ENCODE data around the gene MED16. TPM values are rescaled to one million over a fixed set of nuclear protein-coding genes. Genes with fewer than 3 reads are reported as not detected.

MED16 gene
- polyA plus RNA-seq, 3 donors = 20.7 to 37.4 (median 32.8) TPM

DNA sequence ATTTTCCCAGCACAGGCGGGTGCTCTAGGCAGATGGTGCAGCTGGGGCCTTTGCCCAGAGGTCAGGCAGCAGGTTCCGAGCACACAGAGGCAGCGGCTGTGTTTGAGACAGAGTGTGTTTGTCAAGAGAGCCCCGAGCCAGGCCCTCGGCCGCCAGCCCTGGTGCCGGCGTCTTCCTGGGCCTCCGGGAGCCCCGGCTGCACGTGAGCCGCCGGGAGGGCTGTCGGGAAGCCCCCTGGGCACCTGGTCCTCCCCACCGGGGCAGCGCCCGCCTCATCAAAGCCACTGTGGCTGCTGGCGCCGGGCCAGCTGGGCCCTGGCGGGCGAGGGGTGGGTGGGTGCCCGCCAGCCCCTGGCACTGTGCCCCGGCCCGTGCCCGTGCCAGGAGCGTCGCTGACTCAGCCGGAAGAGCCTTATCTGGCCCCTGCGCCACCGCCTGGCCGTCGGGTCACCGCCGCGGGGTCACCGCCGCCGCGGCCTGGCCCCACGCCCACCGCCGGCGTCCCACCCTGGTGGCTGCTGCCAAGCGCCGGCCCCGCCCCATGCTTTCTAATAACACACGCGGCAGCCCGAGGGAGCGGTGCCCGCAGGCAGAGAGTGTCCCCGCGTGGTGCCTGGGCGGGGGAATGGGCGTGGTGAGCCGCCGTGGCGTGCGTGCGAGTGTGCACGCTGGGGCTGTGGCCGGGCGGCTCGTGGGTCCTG is 47.8 kb upstream of the MED16 start:
- peaks cover 0 to 2% (median 0%) of the 10 kb centered on the region in 7 donors for H3K9me3 Mint-ChIP-seq
- peak overlapping the region; percentile 78 for H3K4me2 ChIP-seq (replicated peaks; ENCODE audit: extremely low read depth, low read length, poor library complexity, severe bottlenecking)
- TF ChIP-seq, protein P1, sequence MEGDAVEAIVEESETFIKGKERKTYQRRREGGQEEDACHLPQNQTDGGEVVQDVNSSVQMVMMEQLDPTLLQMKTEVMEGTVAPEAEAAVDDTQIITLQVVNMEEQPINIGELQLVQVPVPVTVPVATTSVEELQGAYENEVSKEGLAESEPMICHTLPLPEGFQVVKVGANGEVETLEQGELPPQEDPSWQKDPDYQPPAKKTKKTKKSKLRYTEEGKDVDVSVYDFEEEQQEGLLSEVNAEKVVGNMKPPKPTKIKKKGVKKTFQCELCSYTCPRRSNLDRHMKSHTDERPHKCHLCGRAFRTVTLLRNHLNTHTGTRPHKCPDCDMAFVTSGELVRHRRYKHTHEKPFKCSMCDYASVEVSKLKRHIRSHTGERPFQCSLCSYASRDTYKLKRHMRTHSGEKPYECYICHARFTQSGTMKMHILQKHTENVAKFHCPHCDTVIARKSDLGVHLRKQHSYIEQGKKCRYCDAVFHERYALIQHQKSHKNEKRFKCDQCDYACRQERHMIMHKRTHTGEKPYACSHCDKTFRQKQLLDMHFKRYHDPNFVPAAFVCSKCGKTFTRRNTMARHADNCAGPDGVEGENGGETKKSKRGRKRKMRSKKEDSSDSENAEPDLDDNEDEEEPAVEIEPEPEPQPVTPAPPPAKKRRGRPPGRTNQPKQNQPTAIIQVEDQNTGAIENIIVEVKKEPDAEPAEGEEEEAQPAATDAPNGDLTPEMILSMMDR (IDR thresholded peaks at IDR 0.05) = peak; percentile 22
- H2AFZ ChIP-seq (ENCODE audit: insufficient read depth, low read depth, low read length, poor library complexity, severe bottlenecking) = no peak overlapping the region
- H3K27ac Mint-ChIP-seq = peak overlapping the region; percentile 56 to 82 (median 76)
- peak overlapping the region; percentile 60 for H3K9ac ChIP-seq (ENCODE audit: insufficient read depth, low read length, poor library complexity, severe bottlenecking)
- peaks cover 43% of the 10 kb centered on the region for H3K4me1 Mint-ChIP-seq
- under 1% methylated on average over 64 of the region's 64 CpGs for whole genome bisulfite sequencing (ENCODE audit: insufficient coverage)
- H4K20me1 ChIP-seq (ENCODE audit: insufficient read depth, low read length) = peaks cover 100% of the 10 kb centered on the region
- H3K27me3 ChIP-seq (ENCODE audit: control insufficient read depth in 2 of 2, insufficient read depth in 2 of 2, low read length in 2 of 2) = no peaks in the 10 kb centered on the region
- peak overlapping the region; percentile 72 to 85 for H3K4me3 Mint-ChIP-seq
- peak overlapping the region; percentile 17 to 71 (median 21) for H3K4me3 ChIP-seq (replicated peaks in 1 of 3; ENCODE audit: low read depth in 2 of 3, low read length in 3 of 3)
- peak; percentile 76 to 90 (median 90) for DNase-seq
- H3K36me3 ChIP-seq (replicated peaks in 1 of 2; ENCODE audit: control insufficient read depth in 1 of 2, insufficient read depth in 2 of 2, low read length in 2 of 2) = peaks cover 19 to 50% of the 10 kb centered on the region in 2 donors
- H3K4me1 ChIP-seq (ENCODE audit: control insufficient read depth in 1 of 2, insufficient read depth in 2 of 2, low read length in 2 of 2) = peaks cover 22 to 39% of the 10 kb centered on the region in 2 donors
- H3K27me3 Mint-ChIP-seq (ENCODE audit: low read depth in 3 of 3) = peaks cover 0 to 1% (median 0%) of the 10 kb centered on the region in 3 donors
- peaks cover 100% of the 10 kb centered on the region for H3K79me2 ChIP-seq (ENCODE audit: insufficient read depth, low read length)
- no peaks in the 10 kb centered on the region for H3K9me3 ChIP-seq (replicated peaks in 1 of 2; ENCODE audit: control insufficient read depth in 1 of 2, insufficient read depth in 1 of 2, low read length in 2 of 2)
- H3K36me3 Mint-ChIP-seq = peaks cover 34 to 67% of the 10 kb centered on the region in 2 donors
- peak overlapping the region; percentile 42 to 75 for H3K27ac ChIP-seq (ENCODE audit: low read depth in 1 of 2, low read length in 2 of 2)
- intact Hi-C loops (cut with micrococcal nuclease) = loop anchor here (2.0 kb wide), 1 partner anchor 14 kb away; the partner anchor contains the start of gene ARID3A (in 2 of the 2)

DNA sequence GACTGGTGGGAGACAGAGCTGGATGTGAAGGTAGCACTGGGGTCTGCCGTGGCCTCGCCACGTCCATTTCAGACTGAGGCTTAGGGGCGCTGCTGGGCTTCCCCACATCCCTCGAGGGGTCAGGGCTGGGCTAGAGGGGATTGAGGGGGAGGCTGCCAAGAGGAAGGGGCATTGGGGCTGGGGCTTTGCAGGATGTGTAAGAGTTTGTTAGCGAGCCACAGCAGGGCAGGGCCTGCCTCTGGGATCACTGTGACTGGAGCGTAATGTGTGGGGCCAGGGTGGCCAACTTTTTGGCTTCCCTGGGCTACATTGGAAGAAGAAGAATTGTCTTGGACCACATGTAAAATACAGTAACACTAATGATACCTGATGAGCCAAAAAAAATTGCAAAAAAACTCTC is 46.9 kb upstream of the MED16 start:
- Mint-ChIP-seq H3K27me3 (ENCODE audit: low read depth in 3 of 3) (peaks cover 0 to 1% (median 0%) of the 10 kb centered on the region in 3 donors), H3K9me3 (peaks cover 0 to 2% (median 0%) of the 10 kb centered on the region in 7 donors), H3K27ac (peak overlapping the region; percentile 55 to 82 (median 76)), H3K4me3 (peak overlapping the region; percentile 62 to 77), H3K36me3 (peaks cover 31 to 63% of the 10 kb centered on the region in 2 donors), H3K4me1 (peaks cover 46% of the 10 kb centered on the region)
- Histone ChIP-seq H3K9me3 (replicated peaks in 1 of 2; ENCODE audit: control insufficient read depth in 1 of 2, insufficient read depth in 1 of 2, low read length in 2 of 2) (no peaks in the 10 kb centered on the region), H3K4me1 (ENCODE audit: control insufficient read depth in 1 of 2, insufficient read depth in 2 of 2, low read length in 2 of 2) (peaks cover 29 to 46% of the 10 kb centered on the region in 2 donors), H3K9ac (ENCODE audit: insufficient read depth, low read length, poor library complexity, severe bottlenecking) (no peak overlapping the region), H4K20me1 (ENCODE audit: insufficient read depth, low read length) (peaks cover 100% of the 10 kb centered on the region), H3K4me2 (replicated peaks; ENCODE audit: extremely low read depth, low read length, poor library complexity, severe bottlenecking) (peak overlapping the region; percentile 78), H2AFZ (ENCODE audit: insufficient read depth, low read depth, low read length, poor library complexity, severe bottlenecking) (no peak overlapping the region), H3K79me2 (ENCODE audit: insufficient read depth, low read length) (peaks cover 100% of the 10 kb centered on the region), H3K27me3 (ENCODE audit: control insufficient read depth in 2 of 2, insufficient read depth in 2 of 2, low read length in 2 of 2) (no peaks in the 10 kb centered on the region), H3K27ac (ENCODE audit: low read depth in 1 of 2, low read length in 2 of 2) (peak overlapping the region; percentile 42 to 75), H3K36me3 (replicated peaks in 1 of 2; ENCODE audit: control insufficient read depth in 1 of 2, insufficient read depth in 2 of 2, low read length in 2 of 2) (peaks cover 13 to 50% of the 10 kb centered on the region in 2 donors), H3K4me3 (replicated peaks in 1 of 3; ENCODE audit: low read depth in 2 of 3, low read length in 3 of 3) (peak overlapping the region in 1 of 3 experiments; percentile 71)
- TF ChIP-seq, protein P1 (IDR thresholded peaks at IDR 0.05) = no peak
- intact Hi-C loops (cut with micrococcal nuclease) = loop anchor here (2.0 kb wide), 1 partner anchor 13 kb away; the partner anchor contains the start of gene ARID3A (in 2 of the 2)
- no peak for DNase-seq
- 100% methylated on average over 5 of the region's 7 CpGs for WGBS (ENCODE audit: insufficient coverage)
